Osteocyte (in vitro differentiated cells): Measurements from ENCODE around the gene TANGO6. TPM values are rescaled to one million over a fixed set of nuclear protein-coding genes. Genes with fewer than 3 reads are reported as not detected.

Source experiments
- DNase-seq: peaks from one replicate; pipeline ENCODE4 v3.0.0; 2021; ENCODE audit warnings: mixed read lengths; ENCODE audit not compliant: unreplicated experiment; ENCODE audit errors: extremely low spot score
- H3K27ac Mint-ChIP-seq: one replicate; pipeline ENCODE4 v1.8.0; 2021; ENCODE audit warnings: mild to moderate bottlenecking, mixed read lengths; ENCODE audit not compliant: unreplicated experiment
- H3K27me3 Mint-ChIP-seq: one replicate; pipeline ENCODE4 v1.8.0; 2021; ENCODE audit warnings: mixed read lengths; ENCODE audit not compliant: unreplicated experiment
- H3K36me3 Mint-ChIP-seq: one replicate; pipeline ENCODE4 v1.8.0; 2021; ENCODE audit warnings: mixed read lengths; ENCODE audit not compliant: unreplicated experiment
- H3K4me1 Mint-ChIP-seq: one replicate; pipeline ENCODE4 v1.8.0; 2021; ENCODE audit warnings: mixed read lengths; ENCODE audit not compliant: unreplicated experiment
- H3K4me3 Mint-ChIP-seq: one replicate; pipeline ENCODE4 v1.8.0; 2021; ENCODE audit warnings: mild to moderate bottlenecking, moderate library complexity, mixed read lengths; ENCODE audit not compliant: unreplicated experiment
- H3K9me3 Mint-ChIP-seq: one replicate; pipeline ENCODE4 v1.8.0; 2021; ENCODE audit warnings: mixed read lengths; ENCODE audit not compliant: unreplicated experiment
- total RNA-seq: library from RNA; stranded (reverse); gene quantifications from 2 replicates; pipeline ENCODE4 v1.2.1, GENCODE V29; 2021
- TF ChIP-seq, protein P1 (sequence below): fragments of 200-600 bp; sonication (generic); IDR thresholded peaks from 2 replicates; pipeline ENCODE4 v1.5.0; 2021; ENCODE audit warnings: antibody characterized with exemption, mild to moderate bottlenecking, moderate library complexity

TANGO6 gene
- total RNA-seq, 1 donor from 2014 or later, result 11.9 TPM

- H3K27me3 Mint-ChIP-seq, result no peaks in the 10 kb centered on the region
- no peak overlapping the region for H3K27ac Mint-ChIP-seq
- H3K9me3 Mint-ChIP-seq, result no peaks in the 10 kb centered on the region
- H3K4me3 Mint-ChIP-seq, result no peak overlapping the region
- H3K4me1 Mint-ChIP-seq, result peaks cover 3% of the 10 kb centered on the region
- TF ChIP-seq, protein P1, sequence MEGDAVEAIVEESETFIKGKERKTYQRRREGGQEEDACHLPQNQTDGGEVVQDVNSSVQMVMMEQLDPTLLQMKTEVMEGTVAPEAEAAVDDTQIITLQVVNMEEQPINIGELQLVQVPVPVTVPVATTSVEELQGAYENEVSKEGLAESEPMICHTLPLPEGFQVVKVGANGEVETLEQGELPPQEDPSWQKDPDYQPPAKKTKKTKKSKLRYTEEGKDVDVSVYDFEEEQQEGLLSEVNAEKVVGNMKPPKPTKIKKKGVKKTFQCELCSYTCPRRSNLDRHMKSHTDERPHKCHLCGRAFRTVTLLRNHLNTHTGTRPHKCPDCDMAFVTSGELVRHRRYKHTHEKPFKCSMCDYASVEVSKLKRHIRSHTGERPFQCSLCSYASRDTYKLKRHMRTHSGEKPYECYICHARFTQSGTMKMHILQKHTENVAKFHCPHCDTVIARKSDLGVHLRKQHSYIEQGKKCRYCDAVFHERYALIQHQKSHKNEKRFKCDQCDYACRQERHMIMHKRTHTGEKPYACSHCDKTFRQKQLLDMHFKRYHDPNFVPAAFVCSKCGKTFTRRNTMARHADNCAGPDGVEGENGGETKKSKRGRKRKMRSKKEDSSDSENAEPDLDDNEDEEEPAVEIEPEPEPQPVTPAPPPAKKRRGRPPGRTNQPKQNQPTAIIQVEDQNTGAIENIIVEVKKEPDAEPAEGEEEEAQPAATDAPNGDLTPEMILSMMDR, result no peak
- H3K36me3 Mint-ChIP-seq, result peaks cover 7% of the 10 kb centered on the region
- no peak for DNase-seq
These were observed 130.3 kb downstream of the TANGO6 start for GRCh38 chr16:68973611-68974120.

DNA sequence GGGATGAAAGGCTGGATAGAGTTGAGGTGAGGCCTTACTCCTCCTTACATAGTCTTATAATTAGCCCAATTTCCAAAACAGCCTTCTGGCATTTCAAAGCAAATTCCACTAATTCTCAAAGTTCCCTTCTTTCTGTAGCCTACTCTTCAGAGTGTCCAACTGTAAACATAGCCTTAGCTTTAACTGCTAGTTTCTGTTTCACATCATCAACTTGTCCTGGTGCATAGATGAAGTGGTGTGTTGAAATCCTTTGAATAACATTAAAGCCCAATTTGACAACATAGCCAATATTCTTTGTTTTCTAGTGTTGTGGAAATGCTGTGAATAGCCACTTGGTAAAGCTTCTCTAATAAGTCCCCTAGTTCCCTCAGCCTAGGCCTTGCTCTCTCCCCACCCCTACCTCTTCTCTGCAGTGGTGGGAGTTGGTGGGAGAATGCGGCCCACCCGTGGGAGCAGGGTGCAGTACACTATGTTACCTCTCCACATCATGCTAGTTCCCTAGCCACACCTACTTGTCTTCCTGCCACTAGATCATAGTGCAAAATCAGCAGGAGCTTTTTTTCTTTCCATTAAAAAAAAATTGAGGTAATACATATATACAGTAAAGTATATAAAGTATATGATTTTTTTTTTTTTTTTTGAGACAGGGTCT lies 135.1 kb downstream of the TANGO6 start:
- Mint-ChIP-seq H3K9me3 (no peaks in the 10 kb centered on the region), H3K27ac (no peak overlapping the region), H3K27me3 (no peaks in the 10 kb centered on the region), H3K36me3 (peaks cover 8% of the 10 kb centered on the region), H3K4me3 (no peak overlapping the region), H3K4me1 (no peaks in the 10 kb centered on the region)
- DNase-seq, result no peak
- TF ChIP-seq, protein P1, result no peak

DNA sequence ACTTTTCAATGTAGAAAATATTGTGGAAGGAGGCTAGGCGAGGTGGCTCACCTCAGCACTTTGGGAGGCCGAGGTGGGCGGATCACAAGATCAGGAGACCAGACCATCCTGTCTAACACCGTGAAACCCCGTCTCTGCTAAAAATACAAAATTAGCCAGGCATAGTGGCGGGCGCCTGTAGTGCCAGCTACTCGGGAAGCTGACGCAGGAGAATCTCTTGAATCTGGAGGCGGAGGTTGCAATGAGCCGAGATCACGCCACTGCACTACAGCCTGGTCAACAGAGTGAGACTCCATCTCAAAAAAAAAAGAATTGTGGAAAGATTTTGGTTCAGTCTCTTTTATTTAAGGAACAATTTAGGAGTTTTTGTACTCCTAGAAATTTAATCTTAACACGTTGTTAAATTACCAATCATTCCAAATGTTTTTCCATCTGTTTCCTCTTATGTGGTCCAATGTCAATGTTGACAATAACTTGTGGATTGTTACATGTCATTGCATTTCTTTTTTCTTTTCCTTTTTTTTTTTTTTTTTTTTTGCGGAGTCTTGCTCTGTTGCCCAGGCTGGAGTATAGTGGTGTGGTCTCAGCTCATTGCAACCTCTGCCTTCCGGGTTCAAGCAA lies 137.5 kb downstream of the TANGO6 start:
- Mint-ChIP-seq H3K4me1 (no peaks in the 10 kb centered on the region), H3K9me3 (no peaks in the 10 kb centered on the region), H3K27ac (no peak overlapping the region), H3K27me3 (no peaks in the 10 kb centered on the region), H3K36me3 (peaks cover 1% of the 10 kb centered on the region), H3K4me3 (no peak overlapping the region)
- no peak for DNase-seq
- TF ChIP-seq, protein P1, result no peak

DNA sequence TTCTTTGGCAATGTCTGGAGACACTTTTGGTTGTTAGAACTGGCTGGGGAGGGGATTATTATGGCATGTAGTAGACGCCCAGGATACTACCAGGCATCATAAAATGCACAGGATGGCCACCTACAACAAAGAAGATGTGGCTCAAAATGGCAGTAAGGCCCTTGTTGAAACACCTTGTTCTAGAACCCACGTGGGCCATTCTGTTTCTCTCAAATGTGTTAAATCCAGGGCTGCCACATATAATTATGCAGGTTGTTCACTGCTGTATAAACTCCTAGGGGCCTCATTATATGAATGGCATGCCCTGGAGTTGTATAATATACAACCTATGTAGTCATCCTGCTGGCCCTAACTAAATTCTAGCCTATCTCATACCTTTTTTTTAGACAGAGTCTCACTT lies 138.6 kb downstream of the TANGO6 start:
- TF ChIP-seq, protein P1, result no peak
- Mint-ChIP-seq H3K27ac (no peak overlapping the region), H3K4me1 (no peaks in the 10 kb centered on the region), H3K36me3 (peaks cover 2% of the 10 kb centered on the region), H3K4me3 (no peak overlapping the region), H3K27me3 (no peaks in the 10 kb centered on the region), H3K9me3 (no peaks in the 10 kb centered on the region)
- DNase-seq, result no peak

DNA sequence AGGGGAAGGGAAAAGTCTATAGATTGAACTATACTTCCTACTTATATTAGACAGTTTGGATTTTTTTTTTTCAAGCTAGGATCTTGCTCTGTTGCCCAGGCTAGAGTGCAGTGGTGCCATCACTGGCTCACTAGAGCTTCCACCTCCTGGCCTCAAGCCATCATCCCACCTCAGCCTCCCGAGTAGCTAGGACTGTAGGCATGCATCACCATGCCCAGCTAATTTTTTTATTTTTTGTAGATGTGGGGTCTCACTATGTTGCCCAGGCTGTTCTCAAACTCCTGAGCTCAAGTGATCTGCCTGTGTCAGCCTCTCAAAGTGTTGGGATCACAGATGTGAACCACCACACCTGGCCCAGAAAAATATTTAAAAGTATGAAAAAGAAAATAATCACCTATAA lies 141.1 kb downstream of the TANGO6 start:
- H3K36me3 Mint-ChIP-seq, result peaks cover 5% of the 10 kb centered on the region
- TF ChIP-seq, protein P1, result no peak
- H3K4me3 Mint-ChIP-seq, result no peak overlapping the region
- H3K9me3 Mint-ChIP-seq, result no peaks in the 10 kb centered on the region
- H3K4me1 Mint-ChIP-seq, result no peaks in the 10 kb centered on the region
- no peak for DNase-seq
- H3K27ac Mint-ChIP-seq, result no peak overlapping the region
- no peaks in the 10 kb centered on the region for H3K27me3 Mint-ChIP-seq
